GM21737 (cell line): ENCODE measurements around the gene AAGAB.

ENCODE experiments used
- ATAC-seq: cut with Tn5 transposase; IDR thresholded peaks from one replicate; pipeline ENCODE4 v1.9.1; 2021; ENCODE audit warnings: mild to moderate bottlenecking, moderate library complexity; ENCODE audit not compliant: unreplicated experiment

Gene AAGAB

GRCh38 chr15:67190326-67190725 lies 64.1 kb downstream of the AAGAB start:
- ATAC-seq = no peak

DNA sequence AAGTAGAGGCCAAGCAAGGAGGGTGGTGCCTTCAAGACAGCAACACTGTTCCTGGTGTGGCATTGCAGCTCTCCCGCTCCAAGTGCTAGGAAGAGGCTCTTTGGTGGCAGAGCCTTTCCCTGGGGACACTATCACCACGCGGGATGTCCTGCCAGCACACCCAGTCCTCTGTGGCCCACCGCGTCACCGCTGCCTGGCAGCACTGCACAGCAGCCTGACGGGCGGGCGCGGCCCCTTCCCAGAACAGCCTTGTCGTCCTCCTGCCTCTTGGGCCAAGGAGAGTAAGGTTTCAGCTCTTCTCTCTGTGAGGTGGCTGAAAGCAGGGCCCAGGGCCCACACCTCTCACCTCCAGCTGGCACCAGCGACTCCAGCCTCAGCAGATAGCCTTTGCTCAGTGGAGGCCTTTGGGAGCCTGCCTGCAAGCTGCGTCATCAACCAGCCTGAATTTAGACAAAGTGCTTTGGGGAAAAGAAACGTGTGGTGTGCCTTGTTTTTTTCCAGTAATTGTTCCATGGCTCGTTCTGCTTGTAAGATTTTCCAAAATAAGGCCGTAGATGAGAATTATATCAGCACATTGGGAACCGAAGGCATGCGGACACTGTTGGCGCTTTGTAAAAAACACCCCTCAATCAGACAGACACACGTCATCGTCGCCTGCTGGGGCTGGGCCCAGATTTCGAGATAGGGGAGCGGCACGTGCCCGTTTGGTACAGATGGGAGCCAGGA lies 65.0 kb downstream of the AAGAB start:
- no peak for ATAC-seq

GRCh38 chr15:67188551-67189218 lies 65.8 kb downstream of the AAGAB start:
- no peak for ATAC-seq

DNA sequence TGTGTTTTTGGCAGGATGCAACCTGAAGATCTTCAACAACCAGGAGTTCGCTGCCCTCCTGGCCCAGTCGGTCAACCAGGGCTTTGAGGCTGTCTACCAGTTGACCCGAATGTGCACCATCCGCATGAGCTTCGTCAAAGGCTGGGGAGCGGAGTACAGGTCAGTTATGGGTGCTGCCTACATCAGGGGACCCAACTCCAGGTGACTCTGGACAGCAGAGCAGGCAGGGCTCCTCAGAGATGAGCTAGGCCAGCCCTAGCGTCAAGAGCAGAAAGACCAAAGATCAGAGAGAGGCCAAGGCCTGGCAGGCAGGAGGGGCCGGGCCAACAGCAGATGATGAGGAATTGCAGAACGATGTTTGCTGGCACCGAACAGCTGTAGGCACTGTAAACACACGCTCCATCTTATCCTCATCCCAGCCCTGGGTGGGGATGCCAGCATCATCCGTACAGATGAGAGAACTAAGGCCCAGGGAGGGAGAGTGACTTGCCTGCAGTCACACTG lies 67.1 kb downstream of the AAGAB start:
- ATAC-seq = no peak

GRCh38 chr15:67186688-67187087 lies 67.8 kb downstream of the AAGAB start:
- no peak for ATAC-seq

DNA sequence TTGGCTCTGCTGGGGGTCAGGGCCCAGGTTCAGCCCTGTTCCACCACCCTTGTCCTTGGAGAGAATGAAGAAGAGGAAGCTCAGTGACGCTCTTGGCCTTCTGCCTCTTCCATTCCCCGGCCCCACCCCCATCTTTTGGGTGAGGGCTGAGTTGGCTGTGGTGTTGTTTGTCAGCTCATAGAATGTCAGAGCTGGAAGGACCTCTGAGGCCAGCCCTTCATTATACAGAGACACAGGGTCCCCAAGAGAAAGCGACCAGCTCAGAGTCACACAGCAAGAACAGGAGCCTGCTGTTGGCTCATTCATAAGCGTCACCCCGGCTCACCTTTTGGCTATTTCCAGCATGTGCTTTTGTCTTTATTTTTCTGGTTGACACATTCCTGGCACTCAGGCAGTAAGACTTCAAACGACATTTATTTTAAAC lies 68.2 kb downstream of the AAGAB start:
- no peak for ATAC-seq

GRCh38 chr15:67185621-67186225 lies 68.7 kb downstream of the AAGAB start:
- ATAC-seq = no peak

GRCh38 chr15:67185051-67185450 lies 69.4 kb downstream of the AAGAB start:
- ATAC-seq = no peak

- no peak for ATAC-seq
Measured at GRCh38 chr15:67184208-67184925, 70.1 kb downstream of the AAGAB start.

DNA sequence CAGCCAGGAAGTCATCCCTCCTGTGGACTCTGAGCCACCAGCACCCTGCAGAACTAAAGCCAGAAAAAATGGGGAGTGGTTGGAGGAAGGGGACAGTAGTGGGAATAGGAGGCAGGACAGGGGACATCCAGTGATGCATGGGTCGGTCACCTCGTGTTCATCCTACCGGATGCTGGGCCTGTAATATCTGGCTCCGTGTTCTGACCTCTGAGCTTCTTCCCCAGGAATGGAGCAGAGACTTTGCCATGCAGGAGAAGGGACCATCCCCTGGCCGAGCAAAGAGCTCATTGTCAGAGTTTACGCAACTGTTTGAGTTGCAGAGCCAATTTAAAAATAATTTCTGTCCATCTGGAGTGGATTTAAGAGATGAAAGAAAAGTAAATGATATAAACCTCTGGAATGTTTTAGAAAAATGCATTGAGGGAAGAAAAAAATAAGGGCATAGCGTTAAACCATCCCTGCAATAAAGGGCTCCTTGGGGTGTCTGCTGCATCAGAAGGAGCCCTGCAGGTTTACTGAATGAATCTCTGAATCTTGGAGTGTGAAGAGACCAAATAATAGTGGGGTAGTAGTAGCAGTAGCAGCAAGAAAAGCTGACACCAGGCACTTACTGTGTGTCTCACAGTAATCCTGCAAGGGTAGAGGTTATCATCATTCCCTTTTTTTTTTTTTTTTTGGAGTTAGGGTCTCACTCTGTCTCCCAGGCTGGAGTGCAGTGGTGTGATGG lies 70.9 kb downstream of the AAGAB start:
- no peak for ATAC-seq

DNA sequence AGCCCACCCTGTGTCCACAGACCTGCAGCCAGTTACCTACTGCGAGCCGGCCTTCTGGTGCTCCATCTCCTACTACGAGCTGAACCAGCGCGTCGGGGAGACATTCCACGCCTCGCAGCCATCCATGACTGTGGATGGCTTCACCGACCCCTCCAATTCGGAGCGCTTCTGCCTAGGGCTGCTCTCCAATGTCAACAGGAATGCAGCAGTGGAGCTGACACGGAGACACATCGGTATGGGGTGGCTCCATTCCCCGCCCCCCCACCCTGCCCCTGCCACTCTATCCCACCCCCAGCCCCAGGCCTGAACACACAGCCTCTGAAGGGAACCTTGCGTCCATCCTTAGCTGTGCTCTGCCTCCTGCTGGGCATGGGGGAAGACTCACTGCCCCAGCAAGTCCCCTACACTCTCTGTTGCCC lies 73.2 kb downstream of the AAGAB start:
- ATAC-seq = no peak

DNA sequence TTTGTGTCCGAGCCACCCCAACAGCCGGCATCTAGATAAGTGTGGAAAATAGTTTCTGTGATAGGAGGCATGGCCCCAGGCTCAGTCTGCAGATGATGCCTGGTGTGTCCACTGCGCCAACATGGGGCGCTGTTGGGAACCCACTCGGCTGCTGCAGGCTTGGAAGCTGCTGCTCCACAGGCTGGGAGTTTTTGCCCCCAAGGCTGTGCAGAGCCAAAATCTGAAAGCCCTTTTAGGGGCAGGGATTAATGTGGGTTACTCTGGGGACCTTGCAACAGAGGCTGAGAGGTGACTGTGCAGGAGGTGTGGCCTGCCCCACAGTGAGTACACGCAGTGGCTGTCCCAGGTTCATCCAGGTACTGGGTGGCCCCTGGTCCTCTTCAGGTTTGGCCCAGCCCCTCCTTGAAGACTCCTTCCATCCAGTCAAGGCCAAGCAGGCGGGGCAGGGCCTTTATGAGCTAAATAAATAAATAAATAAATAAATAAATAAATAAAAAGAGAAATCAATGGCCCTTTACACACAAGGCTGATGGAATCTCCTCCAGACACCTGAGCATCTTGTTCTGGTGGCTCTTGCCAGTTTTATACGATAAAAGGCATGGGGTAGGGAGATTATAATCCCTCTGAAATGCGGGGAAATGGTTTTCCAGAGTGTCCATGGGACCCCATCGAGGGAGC lies 73.8 kb downstream of the AAGAB start:
- no peak for ATAC-seq

DNA sequence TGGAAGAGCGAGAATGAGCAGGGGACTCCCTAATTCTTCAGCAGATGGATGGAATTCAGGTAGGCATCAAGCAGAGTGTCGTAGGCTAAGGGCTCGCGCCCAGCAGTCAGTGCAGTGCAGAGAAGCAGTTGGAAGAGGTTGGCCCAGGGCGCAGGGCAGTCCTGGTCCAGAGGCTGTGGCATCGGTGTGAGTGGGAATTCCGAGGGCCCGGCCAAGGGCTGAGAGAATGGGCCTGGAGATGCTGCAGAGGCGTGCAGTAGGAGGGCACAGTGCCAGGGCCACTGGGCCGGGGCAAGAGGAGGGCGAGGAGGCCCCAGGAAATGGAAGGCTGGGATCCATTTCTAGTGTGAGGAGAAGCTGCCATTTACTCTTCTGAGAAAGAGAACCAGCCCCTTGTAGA lies 74.4 kb downstream of the AAGAB start:
- ATAC-seq = no peak

GRCh38 chr15:67179411-67179995 lies 75.0 kb downstream of the AAGAB start:
- no peak for ATAC-seq

DNA sequence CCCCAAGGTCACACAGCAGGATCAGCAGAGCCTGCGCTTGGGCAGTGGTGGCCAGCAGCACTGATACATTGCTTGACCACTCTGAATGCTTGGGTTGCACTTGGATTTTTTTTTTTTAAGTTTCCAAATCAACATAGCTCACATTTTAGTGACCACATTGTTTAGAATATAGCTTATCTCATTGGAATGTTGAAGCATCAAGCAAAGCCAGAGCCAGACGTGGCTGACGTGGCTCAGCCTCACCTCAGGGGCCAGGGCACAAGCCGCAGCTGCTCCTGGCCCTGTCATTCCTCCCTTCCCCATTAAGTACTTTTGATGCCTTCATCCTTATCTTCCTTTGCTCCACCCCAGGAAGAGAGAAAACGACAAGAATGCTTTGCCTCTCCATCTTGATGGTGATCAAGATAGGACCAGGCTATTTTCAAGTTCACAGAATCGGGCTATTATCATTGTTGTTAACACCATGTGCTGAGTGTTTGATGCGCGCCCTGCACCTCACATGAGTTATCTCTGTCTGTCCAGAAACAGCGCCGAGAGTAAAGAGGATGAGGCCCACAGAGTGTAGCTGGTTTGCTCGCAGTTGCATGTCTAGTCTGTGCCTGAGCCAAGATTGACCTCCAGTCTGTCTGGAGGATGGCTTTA lies 75.8 kb downstream of the AAGAB start:
- ATAC-seq = no peak

GRCh38 chr15:67177752-67178151 lies 76.7 kb downstream of the AAGAB start:
- no peak for ATAC-seq

DNA sequence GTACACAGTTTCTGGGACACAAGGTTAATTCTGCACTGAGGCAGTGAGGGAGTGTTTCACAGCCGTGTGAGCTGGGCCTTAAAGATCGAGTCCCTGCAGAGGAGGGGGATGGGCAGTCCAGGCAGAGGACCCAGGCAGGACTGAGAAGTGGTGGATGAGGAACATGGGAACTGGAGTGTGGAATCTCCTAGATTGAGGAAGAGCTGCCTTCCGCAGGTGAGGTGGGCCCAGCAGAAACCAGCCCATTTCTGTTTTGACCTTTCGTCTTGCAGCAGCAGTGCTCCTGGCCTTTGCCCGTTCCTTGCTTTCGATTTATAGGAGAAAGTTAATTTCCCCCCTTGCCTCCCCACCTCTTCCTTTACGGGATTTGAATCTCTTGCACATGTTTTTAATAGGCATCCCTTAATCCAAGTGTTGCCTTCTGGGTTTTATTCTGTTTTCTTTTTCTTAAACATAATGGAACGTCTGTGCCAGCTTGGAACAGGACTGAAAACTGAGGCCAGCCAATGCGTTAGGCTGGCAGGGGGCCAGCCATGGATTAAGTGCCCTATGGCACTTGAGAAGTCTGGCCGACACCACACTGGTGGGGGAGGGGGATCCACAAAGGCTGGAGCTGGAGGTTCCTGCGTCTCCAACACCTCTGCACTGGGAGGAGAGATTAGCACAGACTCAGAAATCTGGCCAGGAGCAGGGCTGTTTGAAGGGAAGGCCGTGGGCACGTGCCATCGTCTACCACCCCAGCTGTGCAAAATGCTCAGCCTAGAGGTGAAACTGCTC lies 78.1 kb downstream of the AAGAB start:
- ATAC-seq = no peak

DNA sequence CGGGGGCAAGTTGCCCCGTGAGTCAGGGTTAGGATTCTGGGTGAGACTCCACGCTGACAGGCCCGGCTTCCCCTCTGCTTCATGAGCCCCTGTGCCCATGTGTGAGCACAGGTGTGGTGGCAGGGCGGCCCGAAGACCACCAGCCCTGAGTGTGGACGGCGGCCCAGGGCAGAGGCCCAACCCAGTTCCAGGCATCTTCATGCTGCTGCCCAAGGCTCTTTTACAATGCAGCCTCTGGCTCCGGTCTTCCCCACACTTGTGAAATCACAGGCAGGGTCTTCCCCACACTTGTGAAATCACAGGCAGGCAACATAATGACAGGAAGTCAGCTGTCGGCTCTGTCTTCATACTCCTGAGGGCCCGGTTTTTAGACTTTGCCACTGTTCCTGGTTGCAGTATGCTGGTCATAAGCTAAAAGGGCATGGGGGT lies 78.8 kb downstream of the AAGAB start:
- ATAC-seq = no peak
